HT-29 (cell line): Measurements from ENCODE around the gene ZNF346. TPM values are rescaled to one million over a fixed set of nuclear protein-coding genes. Genes with fewer than 3 reads are reported as not detected.

ENCODE experiments used
- DNase-seq: peaks from one replicate; pipeline ENCODE4 v3.0.0-alpha.2; 2015; ENCODE audit warnings: low spot score
- total RNA-seq: library from RNA; depleted of rRNA; stranded (reverse); fragments of >200 nt; shearing (Covaris generic); gene quantifications from 2 replicates; pipeline ENCODE4 v1.2.3, GENCODE V29; 2014; rRNA removed

Gene ZNF346
- total RNA-seq, 1 experiment from 2014 or later = 15.9 TPM

DNA sequence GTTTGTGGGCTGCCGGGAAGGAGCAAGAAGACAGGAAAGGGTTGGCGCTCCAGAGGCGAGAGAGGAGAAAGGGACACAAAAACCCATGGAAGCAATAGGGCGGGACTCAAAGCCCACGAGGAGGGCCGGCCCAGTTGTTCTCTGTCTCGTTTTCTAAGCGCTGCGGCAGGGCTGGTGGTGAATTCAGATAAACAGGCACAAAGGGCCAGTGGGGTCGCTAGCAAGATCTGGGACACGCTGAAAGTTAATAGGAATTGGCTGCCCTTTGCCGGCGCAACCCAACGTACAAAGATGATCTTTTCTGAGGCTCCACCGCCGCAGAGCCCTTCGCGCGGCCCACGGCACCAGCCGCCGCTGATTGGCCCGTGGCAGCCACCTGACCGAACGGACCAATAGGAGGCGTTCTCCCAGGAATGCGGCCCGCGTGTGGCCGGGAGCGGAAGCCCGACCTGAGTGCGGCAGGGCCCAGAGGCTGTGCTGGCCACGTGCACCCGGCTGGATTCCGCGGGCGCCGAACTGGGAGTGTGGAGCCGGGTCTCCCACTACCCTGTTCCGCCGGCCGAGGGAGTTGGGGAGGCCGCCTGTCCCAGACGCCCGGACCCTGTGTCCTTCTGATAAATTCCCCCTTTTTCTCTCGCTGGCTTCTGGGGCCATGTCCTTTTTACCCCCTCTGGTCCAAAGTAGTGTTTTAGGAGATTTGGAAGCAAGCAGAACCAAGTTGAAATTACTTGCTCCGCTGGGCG lies 94.3 kb downstream of the ZNF346 start:
- no peak for DNase-seq

DNA sequence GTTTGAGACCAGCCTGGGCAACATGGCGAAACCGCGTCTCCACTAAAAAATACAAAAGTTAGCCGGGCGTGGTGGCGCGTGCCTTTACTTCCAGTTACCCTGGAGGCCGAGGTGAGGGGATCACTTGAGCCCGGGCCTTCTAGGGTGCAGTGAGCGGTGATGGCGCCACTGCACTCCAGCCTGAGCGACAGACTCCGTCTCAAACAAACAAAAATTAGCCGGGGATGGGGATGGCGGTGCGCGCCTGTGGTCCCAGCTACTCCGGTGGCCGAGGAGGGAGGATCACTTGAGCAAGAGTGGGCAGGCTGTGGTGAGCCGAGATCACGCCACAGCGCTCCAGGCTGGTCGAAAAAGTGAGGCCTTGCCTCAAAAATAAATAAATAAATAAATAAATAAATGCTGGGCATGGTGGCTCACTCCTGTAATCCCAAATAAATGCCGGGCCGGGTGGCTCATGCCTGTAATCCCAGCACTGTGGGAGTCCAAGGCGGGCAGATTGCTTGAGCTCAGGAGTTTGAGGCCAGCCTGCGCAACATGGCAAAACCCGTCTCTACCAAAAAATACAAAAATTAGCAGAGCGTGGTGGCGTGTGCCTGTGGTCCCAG lies 95.0 kb downstream of the ZNF346 start:
- DNase-seq = no peak

DNA sequence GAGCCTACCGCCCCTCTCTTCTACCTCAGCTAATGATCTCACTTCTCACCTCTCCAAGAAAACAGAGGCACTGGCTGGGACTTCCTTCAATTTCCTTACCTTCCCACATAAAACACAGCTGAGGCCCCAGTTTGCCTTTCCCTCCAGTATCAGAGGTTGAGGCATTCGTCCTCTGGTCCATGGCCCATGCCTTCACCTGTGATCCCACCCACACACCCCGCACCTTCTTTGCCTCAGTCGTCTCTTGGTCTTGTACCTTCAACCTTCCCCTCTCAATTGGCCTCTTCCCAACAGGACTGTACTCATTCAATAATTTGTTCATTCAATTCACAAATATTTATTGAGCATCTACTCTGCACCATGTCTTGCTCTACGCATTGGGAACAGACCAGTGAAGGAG lies 100.1 kb downstream of the ZNF346 start:
- DNase-seq = no peak

- no peak for DNase-seq
Observed at GRCh38 chr5:177123789-177124485, 101.4 kb downstream of the ZNF346 start.

- DNase-seq = peak; percentile 36
Observed at GRCh38 chr5:177124486-177124991, 102.0 kb downstream of the ZNF346 start.

- DNase-seq = no peak
Observed at GRCh38 chr5:177126771-177127170, 104.3 kb downstream of the ZNF346 start.

DNA sequence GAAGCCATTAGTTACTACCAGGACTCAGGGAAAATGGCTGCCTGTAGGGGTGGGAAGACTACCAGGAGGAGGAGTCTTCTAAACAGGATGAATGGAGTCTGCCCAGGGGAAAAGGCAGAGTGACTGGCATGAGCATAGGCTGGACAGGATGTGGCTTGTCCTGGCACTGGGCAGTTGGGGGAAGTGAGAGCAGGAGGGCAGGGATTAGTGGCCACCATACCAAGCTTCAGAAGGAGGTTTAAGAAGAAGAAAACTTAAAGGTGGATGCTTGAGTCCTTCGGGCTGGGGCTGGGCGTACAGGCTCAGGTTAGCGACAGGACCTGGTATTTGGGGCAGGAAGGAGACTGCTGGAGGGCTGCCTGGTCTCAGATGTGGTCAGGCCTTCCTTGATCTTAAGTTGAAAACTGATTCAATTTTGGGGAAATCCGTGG lies 106.1 kb downstream of the ZNF346 start:
- DNase-seq = no peak

GRCh38 chr5:177130211-177131018 lies 107.9 kb downstream of the ZNF346 start:
- DNase-seq = no peak

Other genes with a start within 250 kb of the ZNF346 start
- gene UNC5A, start 212.1 kb upstream of the ZNF346 start, total RNA-seq = 0.28 and 0.60 TPM in 2 replicates
- not detected in 2 replicates for gene HK3, start 123.3 kb upstream of the ZNF346 start, total RNA-seq
- 21.0 and 24.1 TPM in 2 replicates for gene UIMC1, start 15.9 kb upstream of the ZNF346 start, total RNA-seq
- gene FGFR4, start 64.2 kb downstream of the ZNF346 start, total RNA-seq = 145 and 158 TPM in 2 replicates
- 21.9 and 29.4 TPM in 2 replicates for gene NSD1, start 111.1 kb downstream of the ZNF346 start, total RNA-seq